Rectal smooth muscle tissue (tissue), 1 donor: ENCODE measurements around the gene PLXNA3.

Source experiments
- H3K27ac ChIP-seq: one replicate; pipeline ENCODE4 v1.7.0; 2013; ENCODE audit warnings: low read depth, low read length, inconsistent platforms
- H3K27me3 ChIP-seq: one replicate; pipeline ENCODE4 v1.7.0; 2013; ENCODE audit warnings: low read length; ENCODE audit not compliant: control insufficient read depth, insufficient read depth
- H3K36me3 ChIP-seq: one replicate; pipeline ENCODE4 v1.7.0; 2013; ENCODE audit warnings: low read length; ENCODE audit not compliant: control insufficient read depth, insufficient read depth
- H3K4me1 ChIP-seq: one replicate; pipeline ENCODE4 v1.7.0; 2013; ENCODE audit warnings: low read length; ENCODE audit not compliant: control insufficient read depth, insufficient read depth
- H3K4me3 ChIP-seq: one replicate; pipeline ENCODE4 v1.7.0; 2013; ENCODE audit warnings: low read length
- H3K9ac ChIP-seq: one replicate; pipeline ENCODE4 v1.7.0; 2013; ENCODE audit warnings: low read length

PLXNA3 gene

DNA sequence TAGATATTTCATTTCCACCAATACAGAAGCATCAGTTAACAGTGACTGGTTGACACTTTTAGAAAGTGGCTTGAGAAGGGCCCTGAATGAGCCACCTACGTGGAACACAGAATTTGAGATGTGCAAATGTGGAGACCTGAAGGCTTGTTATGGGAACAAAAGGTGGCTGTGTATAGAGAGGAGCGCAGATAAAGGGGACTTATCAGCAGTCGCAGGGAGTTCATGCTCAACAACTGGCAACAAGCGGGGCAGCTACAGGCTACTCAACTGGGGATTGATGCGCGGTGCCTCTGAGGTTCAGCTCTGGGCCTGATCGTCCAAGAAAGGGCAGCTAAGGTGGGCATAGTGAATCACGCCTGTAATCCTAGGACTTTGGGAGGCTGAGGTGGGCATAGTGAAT, 61.3 kb downstream of the PLXNA3 start:
- Histone ChIP-seq H3K27ac (no peak overlapping the region), H3K9ac (no peak overlapping the region), H3K4me1 (peaks cover 7% of the 10 kb centered on the region), H3K4me3 (no peak overlapping the region), H3K27me3 (peaks cover 4% of the 10 kb centered on the region), H3K36me3 (no peaks in the 10 kb centered on the region)

DNA sequence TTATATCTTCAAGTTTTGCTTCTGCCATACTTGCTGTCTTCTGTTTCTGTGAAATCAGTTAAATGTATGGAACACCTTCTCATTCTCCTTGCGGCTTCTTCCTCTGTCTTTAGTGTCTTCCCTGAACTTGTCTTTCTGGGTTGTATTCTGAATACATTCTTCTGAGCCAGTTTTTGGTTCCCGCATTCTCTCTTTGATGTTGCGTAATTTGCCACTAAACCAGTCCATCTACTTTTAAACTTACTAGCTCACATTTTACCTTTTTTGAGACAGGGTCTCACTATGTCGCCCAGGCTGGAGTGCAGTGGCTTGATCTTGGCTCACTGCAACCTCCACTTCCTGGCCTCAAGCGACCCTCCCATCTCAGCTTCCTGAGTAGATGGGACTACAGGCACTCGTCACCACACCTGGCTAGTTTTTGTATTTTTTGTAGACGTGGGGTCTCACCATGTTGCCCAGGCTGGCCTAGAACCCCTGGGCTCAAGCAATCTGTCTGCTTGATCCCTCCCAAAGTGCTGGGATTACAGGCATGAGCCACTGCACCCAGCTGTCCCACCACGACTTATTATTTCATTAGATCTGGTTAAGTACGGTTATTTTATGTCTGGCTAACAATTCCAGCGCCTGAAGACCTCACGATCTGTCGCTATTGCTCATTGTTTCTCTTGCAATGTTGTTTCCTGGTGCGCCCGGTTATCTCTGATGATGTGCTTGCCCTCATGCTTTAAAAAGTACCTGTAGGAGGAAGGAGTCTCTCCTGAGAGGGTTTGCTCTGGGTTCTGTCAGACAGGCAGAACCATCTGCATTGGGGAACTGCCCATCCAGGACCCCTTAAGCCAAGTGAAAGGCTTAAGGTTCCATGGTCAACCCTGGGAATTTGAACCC, 67.8 kb downstream of the PLXNA3 start:
- Histone ChIP-seq H3K4me3 (no peak overlapping the region), H3K4me1 (peaks cover 3% of the 10 kb centered on the region), H3K9ac (no peak overlapping the region), H3K36me3 (no peaks in the 10 kb centered on the region), H3K27ac (no peak overlapping the region), H3K27me3 (peaks cover 3% of the 10 kb centered on the region)

DNA sequence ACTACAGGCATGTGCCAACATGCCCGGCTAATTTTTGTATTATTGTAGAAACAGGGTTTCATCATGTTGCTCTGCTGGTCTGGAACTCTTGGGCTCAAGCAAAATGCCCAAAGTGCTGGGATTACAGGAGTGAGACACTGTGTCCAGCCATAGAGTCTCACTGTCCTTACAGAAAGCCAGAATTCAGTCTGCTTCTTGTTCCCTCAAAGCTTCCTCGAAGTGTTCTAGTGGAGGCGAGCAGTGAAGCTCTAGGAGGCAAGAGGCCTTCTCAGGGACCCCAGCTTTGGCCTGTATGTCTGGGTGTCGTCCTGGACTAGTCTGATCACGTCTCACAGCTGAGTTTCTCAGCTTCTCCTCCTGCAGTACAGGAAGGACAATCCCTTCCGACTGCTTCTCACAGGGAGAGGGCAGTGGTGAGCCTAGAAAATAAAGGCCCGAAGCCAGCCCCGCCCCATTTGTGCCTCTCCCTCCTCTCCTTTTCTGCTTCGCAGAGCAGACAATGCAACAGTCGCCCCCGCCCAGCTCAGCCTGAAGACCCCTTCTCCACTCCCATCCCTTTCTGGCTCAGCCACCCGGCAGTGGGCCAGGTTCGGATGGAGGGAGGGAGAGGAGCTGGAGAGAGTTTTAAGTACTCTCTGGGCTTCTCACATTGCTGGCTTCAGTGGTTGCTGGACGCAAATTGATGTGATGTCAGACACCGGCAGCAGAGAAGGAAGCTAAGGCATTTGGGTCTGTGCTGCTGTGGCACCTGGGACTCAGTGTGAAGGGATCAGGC, 69.0 kb downstream of the PLXNA3 start:
- H3K27me3 ChIP-seq = peaks cover 3% of the 10 kb centered on the region
- H3K36me3 ChIP-seq = no peaks in the 10 kb centered on the region
- H3K4me1 ChIP-seq = peaks cover 3% of the 10 kb centered on the region
- H3K9ac ChIP-seq = peak overlapping the region; percentile 3
- peak overlapping the region; percentile 80 for H3K27ac ChIP-seq
- H3K4me3 ChIP-seq = peak overlapping the region; percentile 49
